Stimulated activated CD4-positive, alpha-beta T cell treated with anti-CD3 and anti-CD28 coated beads, TNF-alpha, amount 100 ng/mL, for 24 hours (primary cell): ENCODE data around the gene MAMSTR.
"Not testable (repeated sequence)": the region's sequence is repeated elsewhere in the genome, so short reads cannot be mapped to it uniquely, and the experiment has no call there.

ENCODE experiments used
- DNase-seq, 3 experiments: peaks; one replicate each; pipeline ENCODE4 v3.0.0-alpha.2; 2020; ENCODE audit warnings: low read depth in 3 of 3

Gene MAMSTR

GRCh38 chr19:48718711-48719231 lies 754 bp downstream of the MAMSTR start:
- DNase-seq, result no peak

GRCh38 chr19:48718106-48718505 lies 1.4 kb downstream of the MAMSTR start:
- not testable (repeated sequence) for DNase-seq

- DNase-seq, result no peak
Measured at GRCh38 chr19:48716562-48717291, 2.8 kb downstream of the MAMSTR start.

DNA sequence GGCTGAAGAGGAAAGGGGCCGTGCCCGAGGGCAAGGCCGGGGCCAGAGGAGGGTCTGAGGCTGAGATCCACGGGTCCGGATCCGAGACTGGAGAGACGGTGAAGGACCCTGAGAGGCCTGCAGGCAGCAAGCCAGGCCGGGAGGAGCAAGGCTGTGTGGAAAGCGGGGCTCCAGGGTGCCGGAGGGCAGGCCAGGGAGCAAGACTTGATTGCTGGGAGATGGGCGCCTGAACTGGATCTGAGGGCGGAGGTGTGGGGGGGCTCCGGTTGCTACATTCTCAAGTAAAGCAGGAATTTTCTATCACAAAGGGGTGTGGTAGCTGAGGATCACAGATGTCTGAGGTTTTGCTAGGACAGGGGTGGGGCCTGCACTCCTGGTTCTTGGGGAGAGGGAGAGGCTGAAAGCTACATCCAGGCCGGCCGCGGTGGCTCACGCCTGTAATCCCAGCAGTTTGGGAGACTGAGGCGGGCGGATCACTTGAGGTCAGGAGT lies 3.8 kb downstream of the MAMSTR start:
- DNase-seq, result no peak

DNA sequence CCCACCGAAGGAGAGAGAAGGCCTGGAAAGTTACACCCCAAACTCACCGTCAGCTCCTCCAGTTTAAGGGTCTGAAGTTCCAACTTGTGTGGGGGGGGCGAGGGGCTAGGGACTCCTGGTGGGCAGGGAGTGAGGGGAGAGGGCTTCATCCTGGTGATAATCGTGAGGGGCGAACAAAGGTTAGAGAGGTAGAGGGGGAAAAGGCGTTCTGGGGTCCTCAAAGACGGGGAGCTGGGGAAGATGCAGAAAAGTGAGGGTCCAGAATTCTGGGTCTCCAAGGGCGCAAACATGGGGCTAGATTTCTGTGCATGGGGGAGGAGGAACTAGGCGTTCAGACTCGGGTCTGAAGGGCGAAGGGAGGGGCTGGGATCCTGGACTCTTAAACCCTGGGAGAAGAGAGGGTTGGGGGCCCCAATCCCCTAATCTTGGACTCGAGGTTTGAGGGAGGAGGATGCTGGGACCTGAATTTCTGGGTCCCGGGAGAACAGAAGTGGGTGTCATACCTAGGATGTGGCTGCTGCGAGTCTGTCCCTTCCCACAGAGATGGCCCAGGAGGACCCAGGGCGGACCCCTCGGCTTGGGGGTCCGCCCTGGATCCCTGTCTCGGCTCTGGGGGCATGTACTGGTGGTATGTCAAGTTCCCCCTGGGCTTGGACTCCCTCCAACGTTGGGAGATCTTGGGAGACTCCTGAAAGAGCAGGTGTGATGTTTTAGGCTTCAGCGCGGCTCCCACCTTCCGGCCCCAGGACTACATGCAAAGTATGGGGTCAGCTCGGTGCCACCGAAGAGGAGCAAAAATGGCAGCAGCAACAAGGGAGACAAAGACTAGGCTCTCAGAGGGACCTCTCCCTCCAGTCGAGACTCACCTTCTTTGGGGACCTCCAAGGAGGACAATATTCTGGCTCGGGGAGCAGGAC lies 4.5 kb downstream of the MAMSTR start:
- DNase-seq, result no peak

DNA sequence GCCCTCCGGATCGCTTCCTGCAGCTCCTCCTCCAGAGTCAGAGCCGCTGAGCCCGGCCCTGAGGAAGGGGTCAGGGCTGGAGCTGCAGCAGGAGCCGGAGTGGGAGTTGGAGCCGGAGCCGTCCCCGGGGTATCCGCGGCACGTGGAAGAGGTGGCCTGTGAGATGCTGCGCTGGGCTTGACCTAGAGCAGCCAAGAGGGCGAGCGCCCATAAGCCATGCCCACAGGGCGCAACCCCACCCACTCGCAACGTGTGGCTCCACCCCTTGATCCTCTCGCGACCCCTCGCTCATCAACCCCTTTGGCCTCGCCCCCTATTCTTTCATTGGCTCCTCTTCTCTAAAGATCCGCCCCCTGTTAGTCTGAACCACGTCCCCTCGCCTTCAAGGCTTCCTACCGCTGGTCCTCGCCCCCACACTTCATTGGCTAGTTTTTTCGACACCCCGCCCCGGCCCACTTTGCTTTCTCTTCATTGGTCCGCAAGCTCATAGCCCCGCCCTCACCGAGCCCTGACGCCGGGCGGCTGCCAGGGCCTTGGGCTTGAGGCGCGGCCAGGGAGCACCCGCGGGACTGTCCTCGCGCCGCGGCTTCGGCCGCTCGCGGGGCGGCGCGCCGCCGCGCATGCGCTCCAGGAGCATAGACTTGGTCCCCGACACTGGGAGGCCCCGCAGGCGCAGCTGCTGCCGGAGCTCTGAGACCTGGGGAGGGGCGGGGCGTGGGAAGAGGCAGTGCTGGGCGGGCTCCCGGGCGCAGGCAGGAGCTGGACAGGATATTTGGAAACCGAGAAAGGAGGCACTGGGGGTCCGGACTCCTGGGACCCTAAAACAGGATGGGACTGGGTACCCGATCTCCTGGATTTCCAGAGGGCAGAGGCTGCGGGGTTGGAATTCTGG lies 5.4 kb downstream of the MAMSTR start:
- peak; percentile 94 to 98 (median 94) for DNase-seq

- no peak for DNase-seq
Measured at GRCh38 chr19:48713041-48713863, 6.3 kb downstream of the MAMSTR start.

DNA sequence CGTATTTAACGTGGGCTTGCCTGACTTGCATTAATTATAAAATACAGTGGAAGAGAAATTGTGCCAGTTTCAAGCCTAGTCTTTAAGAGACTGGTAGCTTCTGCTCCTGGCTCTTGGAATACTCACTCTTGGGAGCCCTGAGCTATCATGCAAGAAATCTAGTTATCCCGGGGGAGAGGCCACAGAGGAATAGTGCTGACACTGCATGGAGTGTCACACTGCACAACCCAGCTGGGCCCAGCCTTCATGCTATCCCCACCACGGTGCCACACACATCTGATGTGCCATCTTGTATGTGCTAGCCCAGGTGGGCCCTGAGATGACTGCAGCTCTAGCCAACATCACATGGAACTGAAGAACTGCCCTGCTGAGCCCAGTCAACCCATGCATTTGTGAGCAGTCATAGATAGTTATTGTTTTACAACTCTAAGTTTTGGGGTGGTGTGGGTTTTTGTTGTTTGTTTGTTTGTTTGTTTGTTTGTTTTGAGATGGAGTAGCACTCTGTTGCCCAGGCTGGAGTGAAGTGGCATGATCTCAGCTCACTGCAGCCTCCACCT lies 8.3 kb downstream of the MAMSTR start:
- DNase-seq, result no peak

DNA sequence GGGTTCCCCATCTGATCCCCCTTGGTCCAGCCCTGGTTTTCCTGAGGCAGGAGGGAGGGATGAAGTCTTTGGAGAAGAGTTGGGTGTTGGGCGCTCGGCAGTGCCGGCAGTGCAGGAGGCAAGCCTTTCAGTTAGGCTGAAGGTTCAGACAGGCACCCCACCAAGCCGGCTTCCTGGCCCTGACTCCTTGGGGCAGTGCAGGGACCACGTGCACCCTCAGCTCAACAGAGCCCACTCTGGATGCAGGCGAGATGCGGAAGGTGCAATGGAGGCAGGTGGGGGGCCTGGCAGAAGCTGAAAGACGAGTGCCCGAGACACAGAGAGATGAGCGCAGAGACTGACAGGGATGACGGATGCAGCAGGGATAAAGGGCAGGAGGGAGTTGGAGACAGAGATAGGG lies 11.1 kb downstream of the MAMSTR start:
- no peak for DNase-seq

GRCh38 chr19:48705431-48705830 lies 14.1 kb downstream of the MAMSTR start:
- DNase-seq, result no peak

- no peak for DNase-seq
Measured at GRCh38 chr19:48703316-48703715, 16.2 kb downstream of the MAMSTR start.

DNA sequence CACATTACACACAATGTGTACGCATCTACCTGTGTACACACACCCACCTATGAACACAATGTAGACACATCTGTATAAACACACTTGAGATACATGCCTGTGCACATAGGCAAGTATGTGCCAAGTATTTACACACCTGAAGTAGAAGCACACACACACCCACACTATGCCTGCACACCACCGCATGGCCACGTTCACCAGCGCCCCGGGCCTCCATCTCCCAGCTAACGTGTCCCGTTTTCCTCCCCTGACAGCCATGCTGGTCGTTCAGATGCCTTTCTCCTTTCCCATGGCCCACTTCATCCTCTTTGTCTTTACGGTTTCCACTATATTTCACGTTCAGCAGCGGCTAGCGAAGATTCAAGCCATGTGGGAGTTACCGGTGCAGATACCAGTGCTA lies 16.8 kb downstream of the MAMSTR start:
- no peak for DNase-seq

DNA sequence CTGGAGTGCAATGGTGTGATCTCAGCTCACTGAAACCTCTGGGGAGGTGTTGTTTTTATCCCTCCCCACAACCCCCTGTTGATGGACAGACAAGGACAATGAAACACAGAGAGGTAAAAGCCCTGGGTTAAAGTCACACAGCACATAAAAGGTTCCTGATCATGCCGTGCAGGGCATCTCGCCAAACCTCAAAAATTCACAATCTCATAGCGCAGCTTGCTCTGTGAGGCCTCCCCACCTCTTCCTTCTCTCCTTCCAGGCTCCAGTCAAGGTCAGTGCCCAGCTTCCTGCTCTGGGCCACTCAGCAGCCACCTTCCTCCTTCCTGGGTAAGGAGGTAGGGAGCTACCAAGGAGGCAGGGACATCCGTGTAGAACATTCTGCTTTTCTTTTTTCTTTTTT lies 21.5 kb downstream of the MAMSTR start:
- no peak for DNase-seq

DNA sequence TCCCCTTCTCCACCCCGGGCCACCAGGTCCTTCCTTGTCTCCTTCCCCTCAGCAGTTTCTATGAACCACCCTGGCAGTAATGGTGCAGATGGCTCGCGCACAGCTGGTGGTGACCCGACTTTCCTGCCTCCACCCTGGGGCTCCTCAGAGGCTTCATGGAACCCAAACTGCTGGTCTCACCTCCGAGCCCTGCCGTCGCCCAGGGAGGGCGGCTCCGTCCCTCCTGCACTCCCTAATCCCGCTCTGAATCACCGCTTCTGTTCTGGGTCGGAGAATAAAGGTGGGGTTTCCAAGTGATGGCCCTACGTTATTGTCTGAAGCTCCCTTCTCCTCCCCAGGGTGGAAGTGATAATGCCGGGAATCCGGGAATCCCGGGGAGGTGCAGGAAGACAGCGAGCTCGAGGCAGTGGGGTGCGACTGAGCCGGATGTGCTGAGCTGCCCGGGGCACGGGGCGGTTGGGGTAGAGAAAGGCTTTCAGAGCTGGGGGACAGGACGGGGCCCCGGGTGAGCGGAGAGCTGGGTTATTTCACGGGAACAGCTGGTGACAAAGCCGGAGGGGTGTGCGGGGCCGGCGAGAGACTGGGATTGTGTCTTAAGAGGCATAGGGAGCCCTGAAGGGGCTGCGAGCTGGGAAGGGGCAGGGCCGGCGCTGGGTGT lies 23.0 kb downstream of the MAMSTR start:
- no peak for DNase-seq

DNA sequence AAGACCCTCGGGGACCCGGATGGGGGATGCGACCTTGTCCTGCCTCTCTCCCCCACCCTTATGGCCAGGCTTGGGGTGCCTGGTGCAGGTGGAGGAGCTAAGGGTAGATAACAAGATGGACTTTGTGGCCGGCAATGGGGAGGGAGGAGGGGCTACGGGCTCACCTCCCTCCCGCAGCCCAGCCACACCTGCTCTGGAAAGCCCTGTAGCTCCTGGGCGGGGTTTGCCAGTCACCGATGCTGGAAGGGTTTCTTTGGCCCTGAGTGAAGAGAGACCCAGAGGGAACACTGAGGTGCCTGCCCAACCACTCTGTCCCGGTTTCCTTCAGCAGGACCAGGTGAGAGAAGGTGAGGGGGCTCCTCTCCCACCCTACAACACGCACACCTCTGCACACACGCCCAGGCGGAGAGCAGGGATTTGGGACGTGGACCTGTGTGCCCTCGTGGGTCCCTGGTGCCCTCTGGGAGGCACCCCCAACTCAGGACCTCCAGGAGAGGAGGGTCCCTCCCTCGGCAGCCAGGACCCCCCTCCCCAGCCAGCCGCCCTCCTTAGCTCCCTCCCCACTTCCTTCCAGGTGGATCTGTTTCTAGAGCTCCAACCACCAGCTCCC lies 23.7 kb downstream of the MAMSTR start, which contains the start of gene FUT2:
Gene FUT2, plus strand, starts transcription at position 229 of the 610 bp plus-strand sequence. CDS start 6,986 bp downstream, outside the sequence.
- no peak for DNase-seq

- not testable (repeated sequence) for DNase-seq
Measured at GRCh38 chr19:48693629-48694028, 25.9 kb downstream of the MAMSTR start.

GRCh38 chr19:48689449-48689848 lies 30.1 kb downstream of the MAMSTR start:
- no peak for DNase-seq

DNA sequence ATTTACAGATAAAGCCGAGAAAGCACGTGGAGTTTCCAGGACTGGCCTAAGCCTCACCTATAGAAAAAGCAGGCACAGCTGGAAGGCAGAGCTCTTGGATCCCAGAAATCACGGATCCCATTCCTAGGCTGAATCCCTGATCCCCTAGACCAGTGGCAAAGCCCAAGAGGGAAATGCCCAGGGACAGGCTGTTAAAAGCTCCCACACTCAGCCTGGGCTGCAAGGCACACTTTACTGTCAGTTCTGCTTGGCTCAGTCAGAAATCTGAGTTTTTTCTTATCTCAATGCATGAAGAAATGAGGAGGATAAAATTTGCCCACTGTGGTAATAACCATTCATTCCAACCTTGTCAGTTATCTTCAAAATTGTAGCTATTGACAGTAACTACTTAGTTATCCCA lies 31.7 kb downstream of the MAMSTR start:
- DNase-seq, result no peak

GRCh38 chr19:48686637-48687036 lies 32.9 kb downstream of the MAMSTR start:
- DNase-seq, result not testable (repeated sequence)
